Upper lobe of left lung (tissue), 4 donors: ENCODE measurements around the gene ASCL2.

Experiments
- CTCF ChIP-seq, 6 experiments: fragments of 450-650 bp in 4 of 6; fragments of 200-600 bp in 2 of 6; sonication (generic) in 2 of 6; IDR thresholded peaks; one replicate each; pipeline ENCODE4 v1.5.1; 2016 to 2019; ENCODE audit warnings: antibody characterized with exemption in 6 of 6
- EP300 ChIP-seq, 4 donors: sonication (generic); formaldehyde crosslinking; IDR thresholded peaks; one replicate each; pipeline ENCODE4 v1.5.1; 2017; ENCODE audit warnings: antibody characterized with exemption in 4 of 4, control low read depth in 2 of 4
- POLR2A ChIP-seq, 4 donors: fragments of 450-650 bp; IDR thresholded peaks; one replicate each; pipeline ENCODE4 v1.5.1; 2016 to 2017; ENCODE audit warnings: antibody characterized with exemption in 4 of 4, mild to moderate bottlenecking in 2 of 4
- POLR2AphosphoS5 ChIP-seq, 2 donors: sonication (generic); formaldehyde crosslinking; IDR thresholded peaks; one replicate each; pipeline ENCODE4 v1.5.1; 2017; ENCODE audit warnings: antibody characterized with exemption in 2 of 2

DNA sequence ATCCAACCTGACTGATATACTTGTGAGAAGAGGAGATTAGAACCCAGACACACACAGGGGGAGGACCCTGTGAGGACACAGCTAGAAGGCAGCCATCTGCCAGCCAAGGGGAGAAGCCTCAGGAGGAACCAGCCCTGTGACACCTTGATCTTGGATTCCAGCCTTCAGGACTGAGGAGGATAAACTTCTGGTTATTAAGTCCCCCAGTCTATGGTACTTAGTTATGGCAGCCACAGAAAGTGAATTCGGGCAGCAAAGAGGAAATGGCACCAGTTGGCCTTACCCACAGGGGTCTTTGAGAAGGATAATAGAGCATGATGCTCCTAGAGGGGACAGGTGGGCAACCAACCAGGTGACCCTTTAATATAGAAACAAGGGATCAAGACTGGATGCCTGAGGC is 49.4 kb downstream of the ASCL2 start:
- TF ChIP-seq POLR2AphosphoS5 (IDR thresholded peaks at IDR 0.05) (no peak), CTCF (IDR thresholded peaks at IDR 0.05) (no peak), POLR2A (IDR thresholded peaks at IDR 0.05) (no peak), EP300 (IDR thresholded peaks at IDR 0.05) (no peak)
